Measurements from ENCODE around the gene PATL2.
"Not testable (repeated sequence)": the region's sequence is repeated elsewhere in the genome, so short reads cannot be mapped to it uniquely, and the experiment has no call there.

The PATL2 gene

GRCh38 chr15:44711096-44711742, at the start of gene PATL2, which contains the start of gene B2M:
Gene PATL2, minus strand, starts transcription at chr15:44711323. Its CDS starts 34,833 bp downstream, at chr15:44676490.
Gene B2M, plus strand, starts transcription at chr15:44711517. Its CDS starts 30 bp downstream, at chr15:44711547.
- TF ChIP-seq CTCF (IDR thresholded peaks at IDR 0.05; ENCODE audit: borderline replicate concordance, control extremely low read depth, extremely low read depth, insufficient read depth, missing control alignments) = no peak
- in situ Hi-C loops (cut with MboI; ENCODE audit: low sequenced_read_pairs, unreplicated experiment) = loop anchor here (5.0 kb wide), 1 partner anchor 49 kb away; the partner anchor contains the start of gene SPG11
- DNase-seq (ENCODE audit: low spot score) = peak; percentile 93

- TF ChIP-seq CTCF (IDR thresholded peaks at IDR 0.05; ENCODE audit: borderline replicate concordance, control extremely low read depth, extremely low read depth, insufficient read depth, missing control alignments) = no peak
- no peak for DNase-seq (ENCODE audit: low spot score)
- in situ Hi-C loops (cut with MboI; ENCODE audit: low sequenced_read_pairs, unreplicated experiment) = no loop called here
Measured at GRCh38 chr15:44753345-44753744, 42.2 kb upstream of the PATL2 start.

- DNase-seq (ENCODE audit: low spot score); in situ Hi-C loops (cut with MboI; ENCODE audit: low sequenced_read_pairs, unreplicated experiment): not testable (repeated sequence)
Measured at GRCh38 chr15:44743454-44743853, 32.3 kb upstream of the PATL2 start.

- in situ Hi-C loops (cut with MboI; ENCODE audit: low sequenced_read_pairs, unreplicated experiment) = loop anchor here (10.0 kb wide), 1 partner anchor 155 kb away; no protein-coding TSS in a partner anchor
- DNase-seq (ENCODE audit: low spot score) = not testable (repeated sequence)
Measured at GRCh38 chr15:44739222-44739847, 28.2 kb upstream of the PATL2 start.

- peak; percentile 41 for TF ChIP-seq CTCF (IDR thresholded peaks at IDR 0.05; ENCODE audit: borderline replicate concordance, control extremely low read depth, extremely low read depth, insufficient read depth, missing control alignments)
- peak; percentile 58 for DNase-seq (ENCODE audit: low spot score)
- in situ Hi-C loops (cut with MboI; ENCODE audit: low sequenced_read_pairs, unreplicated experiment) = loop anchor here (10.0 kb wide), 1 partner anchor 154 kb away; no protein-coding TSS in a partner anchor
Measured at GRCh38 chr15:44738340-44738984, 27.3 kb upstream of the PATL2 start.

- in situ Hi-C loops (cut with MboI; ENCODE audit: low sequenced_read_pairs, unreplicated experiment) = loop anchor here (10.0 kb wide), 1 partner anchor 151 kb away; no protein-coding TSS in a partner anchor
- DNase-seq (ENCODE audit: low spot score) = peak; percentile 20
Measured at GRCh38 chr15:44736181-44736765, 25.1 kb upstream of the PATL2 start, which contains the start of gene TRIM69. Gene TRIM69, plus strand, starts transcription at chr15:44736528. Its CDS starts 177 bp downstream, at chr15:44736705.

More at GRCh38 chr15:44736181-44736765, 25.1 kb upstream of the PATL2 start, which contains the start of gene TRIM69:
- TF ChIP-seq CTCF (IDR thresholded peaks at IDR 0.05; ENCODE audit: borderline replicate concordance, control extremely low read depth, extremely low read depth, insufficient read depth, missing control alignments) = no peak
